NCI-H1417 treated with DMSO at 0.1 percent for 48 hours (cell line): Measurements from ENCODE around the gene ETV4.
"Not testable (repeated sequence)": the region's sequence is repeated elsewhere in the genome, so short reads cannot be mapped to it uniquely, and the experiment has no call there.

Source experiments
- DNase-seq: peaks from one replicate; lab custom pipeline; 2025; lab: John Stamatoyannopoulos, UW

ETV4 gene

GRCh38 chr17:43517161-43517560 lies 29.0 kb downstream of the ETV4 start:
- no peak for DNase-seq

DNA sequence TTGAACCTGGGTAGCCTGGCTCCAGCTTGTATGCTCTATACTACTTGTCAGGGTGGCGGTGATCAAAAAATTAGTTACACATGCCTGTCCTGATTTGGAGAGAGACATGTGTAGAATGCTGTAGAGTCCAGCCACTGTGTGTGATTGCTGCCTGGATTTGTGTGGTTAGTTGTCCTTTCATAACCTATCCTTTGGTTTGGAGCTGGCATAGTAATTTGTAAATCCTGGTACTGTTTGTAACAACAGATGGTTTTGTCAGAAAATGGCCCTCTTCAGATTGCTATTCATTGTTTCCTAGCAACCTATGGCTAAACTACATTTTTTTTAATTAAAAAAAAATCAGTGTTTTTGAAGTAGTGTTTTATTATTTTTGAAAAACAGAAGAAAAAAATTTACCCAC lies 30.5 kb downstream of the ETV4 start:
- DNase-seq, result no peak

DNA sequence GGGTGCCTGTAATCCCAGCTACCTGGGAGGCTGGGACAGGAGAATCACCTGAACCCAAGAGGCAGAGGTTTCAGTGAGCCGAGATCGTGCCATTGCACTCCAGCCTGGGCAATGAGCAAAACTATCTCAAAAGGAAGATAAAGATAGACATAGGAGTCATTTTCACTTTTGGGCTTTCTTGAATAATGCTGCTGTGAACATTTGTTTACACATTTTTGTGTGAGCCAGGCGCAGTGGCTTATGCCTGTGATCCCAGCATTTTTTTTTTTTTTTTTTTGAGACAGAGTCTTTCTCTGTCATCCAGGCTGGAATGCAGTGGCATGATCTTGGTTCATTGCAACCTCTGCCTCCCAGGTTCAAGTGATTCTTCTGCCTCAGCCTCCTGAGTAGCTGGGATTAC lies 34.9 kb downstream of the ETV4 start:
- not testable (repeated sequence) for DNase-seq

- DNase-seq, result not testable (repeated sequence)
Observed at GRCh38 chr17:43509440-43509839, 36.7 kb downstream of the ETV4 start.

GRCh38 chr17:43490621-43491020 lies 55.5 kb downstream of the ETV4 start:
- no peak for DNase-seq

GRCh38 chr17:43483674-43484551 lies 62.2 kb downstream of the ETV4 start, which contains the start of gene DHX8:
Gene DHX8 (plus strand): TSS chr17:43483975. CDS start chr17:43484038, 63 bp downstream.
- DNase-seq, result peak; percentile 97

DNA sequence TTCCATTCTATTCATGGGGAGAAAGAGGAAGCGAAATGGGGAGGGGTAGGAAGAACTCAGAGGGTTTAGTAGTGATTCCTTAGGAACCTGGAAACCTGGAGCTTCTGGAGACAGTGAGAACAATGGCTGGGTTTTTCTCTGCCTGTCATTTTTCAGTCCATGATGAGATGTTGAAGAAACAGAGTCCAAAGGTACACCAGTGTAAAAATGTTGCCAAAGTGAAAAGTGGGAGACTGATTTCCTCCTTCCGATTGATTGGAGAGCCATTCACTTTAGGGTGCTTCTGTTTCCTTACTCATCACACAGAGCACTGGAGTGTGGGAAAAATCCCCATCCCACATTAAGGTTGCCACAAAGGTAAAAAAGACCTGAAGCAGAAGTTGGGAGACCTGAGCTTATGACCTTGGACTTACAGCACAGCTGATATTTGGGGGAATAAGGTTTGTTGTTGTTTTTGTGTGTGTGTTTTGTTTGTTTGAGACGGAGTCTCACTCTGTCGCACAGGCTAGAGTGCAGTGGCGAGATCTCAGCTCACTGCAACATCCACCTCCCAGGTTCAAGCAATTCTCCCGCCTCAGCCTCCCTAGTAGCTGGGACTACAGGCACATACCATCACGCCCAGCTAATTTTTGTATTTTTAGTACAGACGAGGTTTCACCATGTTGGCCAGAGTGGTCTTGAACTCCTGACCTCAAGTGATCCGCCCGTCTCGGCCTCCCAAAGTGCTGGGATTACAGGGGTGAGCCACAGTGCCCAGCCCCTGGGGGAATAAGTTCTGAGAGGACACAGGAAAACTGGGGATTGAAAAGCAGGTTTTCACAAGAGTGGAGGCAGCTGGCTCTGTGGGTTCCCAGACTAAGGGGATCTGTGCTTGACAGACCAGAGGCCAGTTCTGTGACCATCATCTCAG lies 63.8 kb downstream of the ETV4 start:
- no peak for DNase-seq

DNA sequence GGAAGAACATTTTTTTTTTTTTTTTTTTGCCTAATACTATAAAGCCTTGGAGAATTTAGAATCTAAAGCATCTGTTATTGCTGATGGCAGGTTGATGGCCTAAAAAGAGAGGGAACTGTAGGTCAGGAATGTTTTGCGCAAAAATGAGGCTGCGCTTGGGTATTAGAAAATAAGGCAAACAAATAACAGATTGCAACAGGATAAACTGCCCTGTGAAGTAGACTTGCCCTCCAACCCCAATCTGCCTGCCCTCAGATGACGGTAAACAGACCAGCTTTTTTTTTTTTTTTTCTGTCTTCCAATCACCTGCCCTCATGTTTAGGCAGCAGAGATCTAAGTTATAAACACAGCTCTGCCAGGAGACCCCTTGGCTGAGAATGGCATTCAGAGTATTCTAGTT lies 66.2 kb downstream of the ETV4 start:
- DNase-seq, result no peak
